Ramos (cell line): Measurements from ENCODE around the gene ARHGEF17.

Source experiments
- in situ Hi-C: fragments of 300-500 bp; cut with MboI; formaldehyde crosslinking; loops from one replicate; pipeline ENCODE4 v1.14.3; 2022; ENCODE audit warnings: low sequenced_read_pairs; ENCODE audit not compliant: unreplicated experiment

ARHGEF17 gene

DNA sequence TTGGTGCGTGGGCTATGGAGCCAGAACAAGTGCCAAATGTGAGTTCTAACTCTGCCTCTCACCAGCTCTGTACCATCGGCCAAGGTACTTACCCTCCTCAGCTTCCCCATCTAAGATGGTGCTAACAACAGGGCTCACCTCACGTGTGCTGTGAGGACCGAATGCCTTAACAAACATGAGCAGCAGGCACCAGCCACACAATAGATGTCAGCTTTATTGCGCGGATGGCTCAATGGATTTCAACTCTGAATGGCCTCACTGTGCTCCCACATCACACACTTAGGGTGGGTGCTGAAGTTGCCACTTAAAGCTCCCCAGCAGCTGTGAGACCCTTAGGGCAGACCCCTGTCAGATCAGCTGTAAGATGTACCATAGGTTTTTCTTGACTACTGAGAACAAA, 92.2 kb downstream of the ARHGEF17 start:
- in situ Hi-C loops: no loop called here

DNA sequence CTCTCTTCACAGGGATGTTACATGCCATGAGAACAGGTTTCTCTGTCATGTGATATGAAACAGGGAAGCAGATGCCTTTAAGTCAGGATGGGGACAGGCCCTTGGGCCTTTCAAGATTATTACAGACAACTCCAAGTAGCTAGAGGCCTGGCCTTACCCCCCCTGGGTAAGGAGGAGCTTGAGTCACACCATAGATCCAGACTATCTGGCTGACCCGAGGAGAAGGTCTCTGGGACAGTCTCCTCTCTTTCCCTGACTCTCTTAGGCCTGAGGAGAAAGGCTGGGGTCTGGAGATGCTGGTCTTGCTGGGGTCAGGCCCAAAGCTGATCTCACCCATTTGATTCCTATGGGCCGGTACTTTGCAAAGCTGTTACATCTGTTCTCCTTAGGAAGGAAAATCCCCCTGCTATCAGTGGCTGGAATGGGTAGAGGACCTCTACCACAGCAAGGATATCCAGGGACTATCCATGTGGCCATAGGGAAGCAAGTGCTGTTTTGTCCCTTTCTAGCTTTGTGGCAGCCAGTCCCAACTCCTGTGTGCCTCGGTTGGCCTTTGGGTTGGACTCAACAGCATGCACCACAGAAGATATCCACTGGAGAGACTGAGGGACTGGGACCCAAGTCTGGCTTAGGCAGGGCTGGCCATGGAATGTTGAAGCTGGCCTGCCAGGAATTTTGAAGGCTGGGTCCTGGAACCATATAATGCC, 93.3 kb downstream of the ARHGEF17 start:
- in situ Hi-C loops: no loop called here

DNA sequence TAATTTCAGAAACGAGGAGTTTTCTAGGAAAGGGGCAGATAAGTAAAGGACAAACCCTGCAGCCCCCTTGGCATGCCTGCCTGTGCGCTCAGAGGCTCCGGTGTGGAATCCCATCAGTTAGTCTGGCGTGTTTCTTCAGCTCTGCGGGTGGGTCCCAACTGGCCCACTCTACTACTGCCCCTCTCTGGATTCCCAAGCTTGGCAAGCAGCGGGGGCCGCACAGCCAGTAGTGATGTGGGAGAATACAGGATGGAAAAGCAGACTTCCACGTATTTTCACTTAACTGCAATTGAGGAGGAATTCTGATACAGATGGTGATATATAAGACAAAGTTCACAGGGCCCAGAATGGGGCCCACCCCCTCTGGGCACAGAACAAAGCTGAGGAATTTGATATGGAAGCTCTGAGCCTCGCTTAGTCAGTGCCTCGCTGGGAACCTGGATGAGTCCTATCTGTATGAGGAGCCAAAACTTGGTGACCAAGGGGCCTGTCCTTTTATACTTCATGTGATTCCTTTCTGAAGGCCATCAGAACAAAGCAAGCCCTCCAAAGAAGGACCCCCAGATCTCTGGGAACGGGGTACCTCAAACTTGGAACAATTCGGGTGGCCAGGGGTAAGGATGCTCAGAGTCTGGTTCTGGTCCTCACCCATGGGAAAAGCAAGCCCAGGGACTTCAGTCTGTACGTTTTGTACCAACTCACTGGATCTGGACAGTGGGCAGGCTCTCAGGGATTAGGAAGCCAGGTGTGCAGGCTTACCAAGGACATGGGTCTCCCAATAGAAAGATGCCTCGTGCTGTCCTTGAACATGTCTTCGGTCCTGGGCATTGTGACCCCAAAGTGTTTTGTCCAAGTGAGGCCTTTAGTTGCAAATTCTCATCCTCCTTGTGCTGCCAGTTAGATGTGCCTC, 94.1 kb downstream of the ARHGEF17 start:
- in situ Hi-C loops: no loop called here

DNA sequence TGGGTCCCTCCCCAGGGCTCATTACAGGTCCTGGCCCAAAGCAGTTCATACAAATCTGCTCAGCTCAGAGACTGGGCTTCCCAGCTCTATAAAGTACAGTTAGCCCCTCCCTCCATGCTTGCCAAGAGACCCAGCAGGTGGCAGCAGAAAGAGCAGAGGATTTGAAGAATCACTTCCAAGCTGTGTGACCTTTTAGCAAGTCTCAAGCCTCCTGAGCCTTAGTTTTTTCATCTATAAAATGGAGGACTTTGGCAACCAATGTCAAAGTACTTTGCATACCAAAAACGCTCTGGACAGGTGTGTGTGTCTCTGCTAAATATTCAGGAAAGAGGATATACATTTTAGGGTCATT, 94.7 kb downstream of the ARHGEF17 start:
- in situ Hi-C loops: no loop called here

DNA sequence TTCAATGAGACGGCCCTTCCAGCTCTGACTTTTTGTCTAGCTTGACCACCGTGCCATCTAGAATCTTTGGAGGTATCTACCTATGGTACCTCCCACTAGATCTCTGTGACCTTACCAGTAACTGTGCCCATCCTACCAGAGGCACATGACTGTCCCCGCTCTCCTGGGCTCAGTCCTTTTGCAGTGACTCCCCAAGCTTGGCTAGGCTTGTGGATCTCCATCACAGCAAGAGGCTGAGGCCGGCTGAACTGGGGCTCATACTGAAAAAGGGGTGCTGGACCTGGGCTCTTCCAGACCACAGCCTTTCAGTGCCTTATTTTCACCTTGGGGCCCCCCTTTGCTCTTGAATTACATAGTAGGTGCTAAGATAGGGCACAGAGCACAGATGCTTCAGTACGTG, 95.5 kb downstream of the ARHGEF17 start:
- in situ Hi-C loops: no loop called here

DNA sequence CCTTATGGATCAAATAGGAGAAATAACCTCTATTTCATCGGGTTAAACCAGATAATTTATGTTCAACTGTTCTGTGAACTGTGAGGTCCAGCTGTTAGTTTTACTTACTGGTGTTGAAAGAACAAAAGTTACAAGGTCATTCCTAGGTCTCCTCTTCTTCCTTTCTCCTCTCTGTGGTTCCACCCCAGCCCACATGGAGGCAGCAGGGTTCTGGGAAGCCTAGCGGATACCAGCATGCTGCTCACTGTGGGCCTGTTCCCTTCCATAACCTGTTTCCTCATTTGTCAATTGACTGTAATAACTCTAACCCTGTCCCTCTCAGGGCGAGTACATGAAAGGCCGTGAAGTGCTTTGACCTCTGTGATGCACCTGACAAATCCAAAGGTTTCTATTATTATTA, 96.0 kb downstream of the ARHGEF17 start:
- in situ Hi-C loops: no loop called here

DNA sequence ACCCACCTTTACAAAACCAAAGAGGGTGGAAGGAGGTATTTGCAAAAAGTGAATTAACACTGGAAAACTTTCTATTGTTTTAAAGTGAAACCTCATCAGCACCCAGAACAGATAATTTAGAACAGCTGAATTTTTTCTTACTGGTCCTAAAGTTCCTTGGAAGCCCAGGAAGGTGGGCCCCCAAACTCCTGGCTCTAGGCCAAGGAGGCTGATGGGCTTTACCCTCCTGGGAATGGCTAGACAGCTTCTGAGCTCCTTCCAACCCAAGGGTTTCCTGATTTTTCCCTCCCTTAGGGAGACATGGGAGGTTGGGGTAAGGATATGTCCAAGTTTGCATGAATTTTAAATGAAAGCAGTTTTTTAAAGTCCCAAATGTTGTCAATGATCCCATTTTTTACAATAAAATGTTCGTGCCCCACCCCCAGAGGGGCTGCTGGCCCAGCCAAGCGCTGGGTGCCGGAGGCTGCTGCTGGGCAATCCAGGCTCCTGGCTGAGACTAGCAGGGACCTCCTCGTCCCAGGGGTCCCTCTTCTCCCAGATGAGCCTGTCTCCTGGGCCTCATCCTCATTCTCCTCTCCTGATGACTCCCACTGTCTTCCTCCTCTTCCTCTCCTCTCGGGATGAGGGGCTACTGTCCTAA, 96.5 kb downstream of the ARHGEF17 start:
- in situ Hi-C loops: no loop called here

DNA sequence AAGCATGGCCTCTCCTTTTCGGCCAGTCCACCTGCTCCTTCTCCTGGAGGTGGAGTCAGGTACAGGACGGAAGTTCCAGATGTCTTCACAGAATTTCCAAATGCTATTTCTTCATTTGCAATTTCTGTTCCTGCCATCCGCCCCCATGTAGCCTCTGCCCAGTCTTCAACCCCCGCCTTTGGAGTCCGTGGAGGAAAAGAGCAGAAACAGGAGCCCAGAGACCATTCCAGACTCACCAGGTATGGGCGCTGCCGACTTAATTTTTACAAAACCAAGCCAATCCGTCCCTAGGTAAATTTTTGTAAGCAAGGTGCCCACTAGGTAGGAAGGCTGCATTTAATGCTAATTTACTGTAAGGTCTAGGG, 97.1 kb downstream of the ARHGEF17 start:
- in situ Hi-C loops: no loop called here

DNA sequence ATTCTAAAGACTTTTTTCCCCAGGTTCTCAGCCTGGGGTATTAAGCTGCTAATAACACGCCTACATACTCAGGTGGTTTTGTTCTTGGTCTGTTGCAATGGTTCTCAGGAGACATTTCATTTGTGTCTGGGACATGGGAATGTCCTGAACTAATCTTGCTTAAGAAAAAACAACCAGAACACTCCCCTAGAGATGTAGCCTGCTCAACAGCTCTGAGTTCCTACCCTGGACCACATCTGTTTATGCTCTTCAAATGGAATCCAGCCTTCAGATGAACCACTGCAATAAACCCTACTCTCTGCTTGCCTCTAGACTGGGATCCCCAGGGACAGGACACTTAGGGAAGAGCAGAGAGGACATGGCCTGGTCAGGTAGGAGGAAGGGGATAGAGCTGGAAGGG, 98.1 kb downstream of the ARHGEF17 start:
- in situ Hi-C loops: no loop called here

DNA sequence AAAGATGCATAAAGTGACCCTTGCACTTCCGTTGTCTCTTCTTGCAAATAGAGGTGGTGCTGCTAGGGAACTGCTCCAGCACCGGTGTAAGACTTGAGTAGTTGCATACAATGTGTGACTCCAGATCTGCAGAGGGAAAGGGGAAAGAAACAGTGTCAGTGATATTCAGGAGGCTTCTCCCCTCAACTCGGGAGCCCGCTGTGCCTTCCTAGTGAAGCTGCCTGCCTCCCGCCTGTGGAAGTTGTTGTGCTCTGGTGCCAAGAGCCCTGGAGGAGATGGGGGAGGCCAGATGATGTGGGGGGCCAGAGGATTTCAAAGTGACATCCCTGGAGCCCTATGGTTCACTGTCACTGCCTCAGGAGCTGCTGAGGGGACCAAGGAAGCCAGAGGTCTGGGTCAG, 98.5 kb downstream of the ARHGEF17 start:
- in situ Hi-C loops: no loop called here

DNA sequence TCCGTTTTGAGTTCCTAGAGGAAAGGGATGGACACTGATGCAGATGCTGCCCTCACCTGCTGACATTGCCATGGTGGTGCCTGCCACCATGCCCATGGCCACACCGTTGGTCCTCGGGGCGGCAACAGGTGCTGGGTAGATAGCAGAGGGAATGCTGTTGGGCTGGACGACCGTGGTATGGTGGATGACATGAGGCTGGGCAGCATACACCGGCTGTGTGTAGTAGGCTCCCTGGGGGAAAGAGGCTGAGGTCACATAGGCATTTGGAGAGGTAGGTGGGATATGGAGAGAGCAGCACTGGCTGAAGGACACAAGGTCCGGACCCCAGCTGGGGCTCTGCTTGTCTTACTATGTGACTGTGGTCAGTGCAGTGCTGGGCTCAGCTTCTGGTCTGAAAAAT, 101.4 kb downstream of the ARHGEF17 start:
- in situ Hi-C loops: no loop called here

DNA sequence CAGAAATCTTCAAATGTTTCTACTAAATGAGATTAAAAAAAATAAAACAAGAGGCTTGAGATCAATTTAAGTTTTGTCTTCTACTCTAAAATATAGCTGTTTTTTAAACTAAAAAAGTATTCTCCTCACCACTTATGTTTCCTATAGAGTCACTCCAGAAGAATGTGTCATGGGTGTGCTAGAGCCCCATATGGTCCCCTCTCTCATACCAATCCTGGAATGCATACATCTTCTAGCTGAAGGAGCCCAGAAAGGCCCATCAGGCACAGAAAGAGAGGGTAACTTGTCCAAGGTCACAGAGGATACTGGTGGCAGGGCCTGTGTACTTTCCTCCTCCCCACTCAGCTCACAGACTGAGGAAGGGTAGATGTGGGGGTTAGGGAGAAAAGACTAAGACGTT, 102.6 kb downstream of the ARHGEF17 start:
- in situ Hi-C loops: no loop called here

DNA sequence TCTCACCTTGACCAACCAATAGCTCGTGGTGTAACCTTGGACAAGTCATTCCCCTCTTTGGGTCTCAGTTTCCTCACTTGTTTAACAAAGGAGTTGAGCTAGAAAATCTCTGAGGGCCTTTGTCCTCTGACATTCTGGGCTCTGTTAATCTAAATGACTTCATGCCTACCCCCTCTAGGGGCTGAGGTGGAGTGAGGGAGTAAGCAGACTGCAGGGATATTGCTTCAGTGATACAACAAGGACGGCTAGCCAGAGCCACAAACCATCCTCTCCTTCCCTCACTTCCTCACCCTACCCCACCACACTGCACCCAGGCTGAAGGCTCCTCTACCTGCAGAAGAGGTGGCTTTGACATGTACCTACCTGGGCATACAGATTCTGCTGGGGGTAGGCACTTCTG, 103.0 kb downstream of the ARHGEF17 start:
- in situ Hi-C loops: no loop called here

DNA sequence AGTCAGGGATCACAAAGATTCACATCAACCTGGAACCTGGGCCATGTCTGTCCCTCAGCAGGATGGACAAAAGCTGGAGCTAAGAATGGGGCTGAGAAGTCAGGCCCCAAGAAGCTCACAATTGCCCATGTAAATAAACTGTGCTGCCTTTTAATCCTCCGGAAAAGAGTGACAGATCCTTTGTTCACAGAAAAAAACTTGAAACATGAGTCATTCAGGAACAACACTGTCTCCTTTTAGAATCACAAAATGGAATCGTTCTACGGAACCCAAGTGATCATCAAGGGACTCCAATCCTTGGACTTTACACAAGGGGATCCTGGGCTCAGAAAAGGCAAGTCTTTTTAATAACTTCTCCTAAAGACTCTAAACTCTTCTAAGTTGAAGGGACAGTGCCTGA, 104.2 kb downstream of the ARHGEF17 start:
- in situ Hi-C loops: no loop called here

DNA sequence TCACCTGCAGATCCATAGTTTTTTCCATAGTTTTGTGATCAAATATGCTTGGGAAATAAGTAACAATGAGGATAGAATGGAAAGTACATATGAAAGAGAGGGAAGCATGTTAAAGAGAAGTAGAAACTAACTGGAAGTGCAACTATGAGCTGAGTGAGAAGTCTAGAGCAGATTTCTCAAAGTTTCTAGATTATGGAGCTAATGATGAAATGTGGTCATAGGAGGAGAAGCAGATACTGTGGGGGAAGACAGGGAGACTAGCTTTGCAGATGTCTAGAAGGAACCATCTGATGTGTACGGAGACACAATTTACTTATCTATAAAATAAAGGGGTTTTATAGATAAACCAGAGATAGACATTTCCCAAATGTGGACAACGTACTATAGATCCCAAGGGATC, 105.2 kb downstream of the ARHGEF17 start:
- in situ Hi-C loops: no loop called here

DNA sequence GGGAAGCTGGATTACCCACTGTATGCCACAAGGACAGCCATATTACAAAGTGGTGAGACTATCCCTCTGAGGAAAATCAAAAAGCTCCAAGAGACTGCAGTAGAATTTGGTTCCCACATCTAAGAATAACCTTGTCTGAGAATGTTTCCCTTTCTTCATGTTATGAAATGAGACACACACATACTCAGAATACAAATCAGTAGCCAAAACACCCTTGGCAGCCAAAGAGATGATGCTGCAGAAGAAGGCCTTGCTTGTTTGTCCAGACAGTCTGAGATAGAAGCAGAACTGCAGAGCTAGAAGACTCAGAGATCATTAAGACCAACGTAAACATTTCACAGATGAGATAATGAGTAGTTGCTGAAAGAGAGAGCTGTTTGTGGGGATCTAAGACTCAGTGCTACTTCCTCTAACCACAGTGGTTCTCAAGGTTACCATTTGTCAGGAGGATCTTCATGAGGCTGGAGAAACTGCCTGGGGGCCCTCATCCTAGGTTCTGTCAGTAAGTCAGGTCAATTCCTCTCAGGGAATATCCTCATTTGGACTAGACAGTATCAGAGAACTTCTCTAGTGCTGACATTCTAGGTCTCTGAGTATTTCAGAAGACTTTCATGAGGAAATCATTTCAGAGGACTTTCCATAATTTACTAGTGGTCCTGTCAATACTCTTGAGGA, 107.0 kb downstream of the ARHGEF17 start:
- in situ Hi-C loops: no loop called here

DNA sequence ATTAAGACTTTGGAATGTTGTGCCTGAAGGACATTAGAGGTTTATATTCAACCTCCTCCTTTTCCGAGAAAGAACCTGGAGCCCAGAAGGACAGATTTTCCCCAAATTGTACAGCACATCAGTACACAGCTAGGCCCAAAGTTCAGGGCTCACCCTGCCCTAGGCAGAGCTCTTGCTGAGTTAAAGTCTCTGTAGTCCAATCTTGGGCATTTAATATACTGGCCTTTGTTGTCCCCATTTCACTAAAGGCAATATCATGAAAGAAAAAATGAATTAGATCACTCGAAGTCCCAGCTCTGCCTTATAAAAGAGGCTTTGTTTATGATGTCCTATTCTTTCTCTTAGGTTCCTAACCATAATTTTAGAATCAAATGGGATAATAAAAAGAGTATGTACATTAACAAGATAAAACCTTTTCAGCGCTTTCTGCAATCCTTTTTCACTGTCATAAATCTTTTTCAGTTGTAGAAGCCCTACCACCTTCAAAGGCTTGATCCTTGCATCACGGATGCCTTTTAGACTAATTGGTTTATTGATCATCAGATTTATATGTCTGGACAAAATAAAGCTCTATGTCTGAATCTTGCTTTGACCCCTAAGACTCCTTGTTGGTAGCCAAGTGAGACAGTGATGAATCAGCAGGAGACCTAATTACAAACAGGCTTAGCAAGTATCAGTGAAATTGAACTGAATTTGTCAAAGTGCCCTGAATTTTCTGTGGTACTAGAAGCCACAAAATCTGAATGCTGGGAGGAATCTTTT, 108.0 kb downstream of the ARHGEF17 start:
- in situ Hi-C loops: no loop called here

DNA sequence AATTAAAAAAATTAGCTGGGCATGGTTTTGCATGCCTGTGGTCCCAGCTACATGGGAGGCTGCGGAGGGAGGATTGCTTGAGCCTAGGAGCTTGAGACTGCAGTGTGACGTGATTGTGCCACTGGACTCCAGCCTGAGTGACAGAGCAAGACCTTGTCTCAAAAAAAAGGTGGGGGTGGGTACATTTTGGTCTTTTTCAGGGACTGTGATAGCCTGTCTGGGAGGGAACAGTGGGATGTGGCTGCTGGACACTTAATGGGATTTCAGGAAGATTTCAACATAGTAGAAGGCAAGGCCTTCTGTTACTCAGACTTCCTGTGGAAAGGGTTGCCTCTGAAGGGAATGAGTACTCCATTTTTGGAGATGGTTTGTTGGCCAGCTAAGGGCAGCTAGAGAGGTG, 108.7 kb downstream of the ARHGEF17 start:
- in situ Hi-C loops: no loop called here
